ENCODE data around the gene RARB. TPM values are rescaled to one million over a fixed set of nuclear protein-coding genes. Genes with fewer than 3 reads are reported as not detected.

RARB gene
- total RNA-seq, 2 experiments from 2014 or later, result not detected

GRCh38 chr3:25430287-25430934, 2.3 kb downstream of the RARB start:
- intact Hi-C loops (cut with micrococcal nuclease), result no loop called here
- ChIA-PET CTCF (interaction anchor here (1.2 kb wide), 1 partner anchor 10 kb away, joined by 3 read pairs; no protein-coding TSS in a partner anchor), POLR2A (no interaction called here)
- Mint-ChIP-seq H3K4me1 (ENCODE audit: low read depth) (peaks cover 5% of the 10 kb centered on the region), H3K27ac (no peak overlapping the region), H3K27me3 (peaks cover 45% of the 10 kb centered on the region), H3K9me3 (no peaks in the 10 kb centered on the region), H3K36me3 (ENCODE audit: low read depth) (no peaks in the 10 kb centered on the region), H3K4me3 (no peak overlapping the region)
- DNase-seq, result no peak
- no peak for TF ChIP-seq CTCF (IDR thresholded peaks at IDR 0.05)
- no peak for ATAC-seq

- H3K27me3 Mint-ChIP-seq, result peaks cover 44% of the 10 kb centered on the region
Measured at GRCh38 chr3:25430935-25431770, 3.1 kb downstream of the RARB start.

GRCh38 chr3:25432176-25432720, 4.2 kb downstream of the RARB start:
- no peaks in the 10 kb centered on the region for H3K9me3 Mint-ChIP-seq
- ChIA-PET POLR2A (no interaction called here), CTCF (interaction anchor here (1.3 kb wide), 1 partner anchor 10 kb away, joined by 7 read pairs; no protein-coding TSS in a partner anchor)
- H3K27me3 Mint-ChIP-seq, result peaks cover 35% of the 10 kb centered on the region
- no peaks in the 10 kb centered on the region for H3K36me3 Mint-ChIP-seq (ENCODE audit: low read depth)
- H3K4me3 Mint-ChIP-seq, result no peak overlapping the region
- no peak for ATAC-seq
- DNase-seq, result no peak
- H3K4me1 Mint-ChIP-seq (ENCODE audit: low read depth), result peaks cover 5% of the 10 kb centered on the region
- TF ChIP-seq CTCF (IDR thresholded peaks at IDR 0.05), result no peak
- intact Hi-C loops (cut with micrococcal nuclease), result no loop called here
- no peak overlapping the region for H3K27ac Mint-ChIP-seq

More at GRCh38 chr3:25430935-25431770, 3.1 kb downstream of the RARB start:
- ATAC-seq, result no peak
- ChIA-PET POLR2A (no interaction called here), CTCF (interaction anchor here (1.2 kb wide), 1 partner anchor 10 kb away, joined by 3 read pairs; no protein-coding TSS in a partner anchor)
- intact Hi-C loops (cut with micrococcal nuclease), result no loop called here
- no peaks in the 10 kb centered on the region for H3K9me3 Mint-ChIP-seq
- no peak overlapping the region for H3K27ac Mint-ChIP-seq
- H3K4me3 Mint-ChIP-seq, result no peak overlapping the region
- TF ChIP-seq CTCF (IDR thresholded peaks at IDR 0.05), result no peak
- no peaks in the 10 kb centered on the region for H3K36me3 Mint-ChIP-seq (ENCODE audit: low read depth)
- peaks cover 5% of the 10 kb centered on the region for H3K4me1 Mint-ChIP-seq (ENCODE audit: low read depth)
- no peak for DNase-seq

GRCh38 chr3:25433106-25433505, 5.0 kb downstream of the RARB start:
- ATAC-seq (no peak), DNase-seq (no peak)
- Mint-ChIP-seq H3K4me3 (no peak overlapping the region), H3K27ac (no peak overlapping the region), H3K36me3 (ENCODE audit: low read depth) (no peaks in the 10 kb centered on the region), H3K4me1 (ENCODE audit: low read depth) (peaks cover 3% of the 10 kb centered on the region), H3K27me3 (peaks cover 28% of the 10 kb centered on the region), H3K9me3 (no peaks in the 10 kb centered on the region)
- ChIA-PET POLR2A (no interaction called here), CTCF (interaction anchor here (1.3 kb wide), 1 partner anchor 9 kb away, joined by 7 read pairs; no protein-coding TSS in a partner anchor)
- TF ChIP-seq CTCF (IDR thresholded peaks at IDR 0.05), result no peak
- intact Hi-C loops (cut with micrococcal nuclease), result no loop called here

All from activated CD8-positive, alpha-beta T cell treated with anti-CD3 and anti-CD28 coated beads for 36 hours (primary cell).